Neuronal stem cell (in vitro differentiated cells): ENCODE measurements around the gene MEIS2.
"Not testable (repeated sequence)": the region's sequence is repeated elsewhere in the genome, so short reads cannot be mapped to it uniquely, and the experiment has no call there.

ENCODE experiments used
- DNase-seq: peaks from one replicate; pipeline ENCODE4 v3.0.0-alpha.2; 2013; ENCODE audit warnings: low spot score
- H2AFZ ChIP-seq: one replicate; pipeline ENCODE4 v1.6.1; 2013; ENCODE audit warnings: mild to moderate bottlenecking, low read length, inconsistent platforms
- H2AK5ac ChIP-seq: 2 replicates; pipeline ENCODE4 v1.6.1; 2013; ENCODE audit warnings: low read depth, mild to moderate bottlenecking, inconsistent platforms, low read length, moderate library complexity, mixed read lengths
- H2BK120ac ChIP-seq: 2 replicates; pipeline ENCODE4 v1.6.1; 2013; ENCODE audit warnings: low read depth, mild to moderate bottlenecking, inconsistent platforms, low read length, moderate library complexity, mixed read lengths
- H2BK12ac ChIP-seq: one replicate; pipeline ENCODE4 v1.6.1; 2013; ENCODE audit warnings: low read length, inconsistent platforms
- H2BK15ac ChIP-seq: 2 replicates; pipeline ENCODE4 v1.6.1; 2013; ENCODE audit warnings: mild to moderate bottlenecking, low read length, inconsistent platforms, mixed read lengths
- H2BK5ac ChIP-seq: one replicate; pipeline ENCODE4 v1.6.1; 2013; ENCODE audit warnings: inconsistent platforms, mild to moderate bottlenecking, low read length, moderate library complexity
- H3K14ac ChIP-seq: one replicate; pipeline ENCODE4 v1.6.1; 2013; ENCODE audit warnings: low read length, inconsistent platforms
- H3K18ac ChIP-seq: 2 replicates; pipeline ENCODE4 v1.6.1; 2013; ENCODE audit warnings: low read length, inconsistent platforms
- H3K23ac ChIP-seq: 2 replicates; pipeline ENCODE4 v1.6.1; 2013; ENCODE audit warnings: low read depth, mild to moderate bottlenecking, mixed read lengths, low read length, inconsistent platforms; ENCODE audit not compliant: poor library complexity
- H3K27ac ChIP-seq: replicated peaks from 3 replicates; pipeline ENCODE4 v1.5.1; 2013; ENCODE audit warnings: low read length, inconsistent platforms
- H3K27me3 ChIP-seq, 3 experiments: 2 replicates each; pipeline ENCODE4 v1.6.1; 2013; ENCODE audit warnings: low read length in 3 of 3, mild to moderate bottlenecking in 2 of 3, inconsistent platforms in 1 of 3, low read depth in 1 of 3, mixed read lengths in 1 of 3, moderate library complexity in 1 of 3; ENCODE audit not compliant: control insufficient read depth in 3 of 3, insufficient read depth in 3 of 3
- H3K36me3 ChIP-seq, 2 donors: replicated peaks in 1 of 2; 2 replicates each; pipeline ENCODE4 v1.6.1; 2013; ENCODE audit warnings: low read length in 2 of 2; ENCODE audit not compliant: control insufficient read depth in 2 of 2, insufficient read depth in 2 of 2
- H3K4ac ChIP-seq: 2 replicates; pipeline ENCODE4 v1.6.1; 2013; ENCODE audit warnings: inconsistent platforms, mild to moderate bottlenecking, low read length, moderate library complexity
- H3K4me1 ChIP-seq, 2 donors: 1 replicate in 1 of 2; 2 replicates in 1 of 2; pipeline ENCODE4 v1.6.1; 2013; ENCODE audit warnings: low read length in 2 of 2, low read depth in 1 of 2; ENCODE audit not compliant: control insufficient read depth in 2 of 2, insufficient read depth in 1 of 2
- H3K4me2 ChIP-seq: one replicate; pipeline ENCODE4 v1.6.1; 2013; ENCODE audit warnings: mild to moderate bottlenecking, low read length, inconsistent platforms; ENCODE audit not compliant: insufficient read depth, poor library complexity, severe bottlenecking
- H3K4me3 ChIP-seq, 2 donors: 2 replicates each; pipeline ENCODE4 v1.5.1; 2013; ENCODE audit warnings: low read length in 2 of 2, mild to moderate bottlenecking in 2 of 2, inconsistent platforms in 1 of 2, moderate library complexity in 1 of 2
- H3K79me1 ChIP-seq: one replicate; pipeline ENCODE4 v1.6.1; 2013; ENCODE audit warnings: low read depth, mild to moderate bottlenecking, inconsistent platforms, low read length, moderate library complexity
- H3K9ac ChIP-seq: one replicate; pipeline ENCODE4 v1.6.1; 2013; ENCODE audit warnings: mild to moderate bottlenecking, low read depth, low read length, inconsistent platforms; ENCODE audit not compliant: poor library complexity
- H3K9me3 ChIP-seq, 2 donors: replicated peaks in 1 of 2; 2 replicates each; pipeline versions ENCODE3 to v1.6.1; 2013; ENCODE audit warnings: low read length in 2 of 2, mild to moderate bottlenecking in 2 of 2, inconsistent platforms in 1 of 2, low read depth in 1 of 2, mixed read lengths in 1 of 2, moderate library complexity in 1 of 2; ENCODE audit not compliant: control insufficient read depth in 2 of 2, insufficient read depth in 1 of 2
- H4K8ac ChIP-seq: one replicate; pipeline ENCODE4 v1.6.1; 2013; ENCODE audit warnings: low read depth, mild to moderate bottlenecking, inconsistent platforms, low read length, moderate library complexity
- H4K91ac ChIP-seq: one replicate; pipeline ENCODE4 v1.6.1; 2013; ENCODE audit warnings: low read length, low read depth, mild to moderate bottlenecking, inconsistent platforms; ENCODE audit not compliant: poor library complexity
- WGBS, 2 donors: extraction: QIAGEN DNeasy Blood & Tissue Kit; methylation state at CpG; one replicate each; pipeline ENCODE4 v1.1.7; 2013; ENCODE audit warnings: missing lambda C conversion rate in 2 of 2, mixed read lengths in 1 of 2; ENCODE audit not compliant: insufficient read length in 2 of 2, insufficient replicate concordance in 1 of 2; ENCODE audit errors: extremely low coverage in 2 of 2; 5-methylcytosine and 5-hydroxymethylcytosine counted together

MEIS2 gene

DNA sequence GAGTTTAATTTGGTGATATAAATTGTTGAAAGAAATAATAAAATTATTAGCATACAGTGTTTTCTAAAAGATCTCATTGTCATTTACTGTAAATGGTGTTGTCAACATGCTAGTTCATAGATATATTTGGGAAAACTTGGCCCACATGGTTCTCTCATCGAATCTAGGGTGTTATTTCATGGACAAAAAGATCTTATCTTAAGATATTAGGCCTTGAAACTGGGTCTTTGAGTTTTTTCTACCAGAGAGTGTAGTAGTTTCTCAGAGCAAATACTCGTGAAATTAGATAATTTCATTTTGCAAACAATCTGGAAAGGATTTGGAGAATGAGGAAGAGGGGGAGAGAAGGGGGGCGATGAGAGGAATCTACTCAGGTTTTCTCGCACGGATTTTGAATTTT is 107.9 kb downstream of the MEIS2 start:
- no CpG with 5 or more reads among the region's 5 CpGs for WGBS, 2 donors
- Histone ChIP-seq H3K4me1 (peaks cover 0 to 1% of the 10 kb centered on the region in 2 donors), H2AK5ac (no peak overlapping the region), H2BK15ac (no peak overlapping the region), H3K9ac (no peak overlapping the region), H3K18ac (no peak overlapping the region), H3K27ac (no peak overlapping the region), H4K8ac (no peak overlapping the region), H3K14ac (no peak overlapping the region), H2BK12ac (no peak overlapping the region), H4K91ac (no peak overlapping the region), H3K27me3 (no peaks in the 10 kb centered on the region), H2AFZ (no peak overlapping the region), H2BK5ac (no peak overlapping the region), H3K36me3 (no peaks in the 10 kb centered on the region), H3K4ac (no peak overlapping the region), H3K9me3 (no peaks in the 10 kb centered on the region), H3K79me1 (no peaks in the 10 kb centered on the region), H3K4me2 (no peak overlapping the region), H2BK120ac (no peak overlapping the region), H3K23ac (no peak overlapping the region), H3K4me3 (no peak overlapping the region)
- no peak for DNase-seq

GRCh38 chr15:36988947-36989346 is 111.4 kb downstream of the MEIS2 start:
- Histone ChIP-seq H3K79me1 (no peaks in the 10 kb centered on the region), H3K9me3 (peaks cover 3 to 10% of the 10 kb centered on the region in 2 donors), H3K4me3 (no peak overlapping the region), H3K36me3 (peaks cover 0 to 3% of the 10 kb centered on the region in 2 donors), H3K23ac (no peak overlapping the region), H3K4me2 (no peak overlapping the region), H2BK15ac (no peak overlapping the region), H2AFZ (no peak overlapping the region), H2BK5ac (no peak overlapping the region), H3K27me3 (no peaks in the 10 kb centered on the region), H3K4ac (no peak overlapping the region), H4K8ac (no peak overlapping the region), H4K91ac (no peak overlapping the region), H3K27ac (no peak overlapping the region), H3K14ac (no peak overlapping the region), H2AK5ac (no peak overlapping the region), H3K9ac (no peak overlapping the region), H3K18ac (no peak overlapping the region), H3K4me1 (no peaks in the 10 kb centered on the region), H2BK120ac (no peak overlapping the region), H2BK12ac (no peak overlapping the region)
- DNase-seq: no peak

GRCh38 chr15:36982430-36982829 is 117.9 kb downstream of the MEIS2 start:
- H3K14ac ChIP-seq: no peak overlapping the region
- H3K18ac ChIP-seq: no peak overlapping the region
- no peak overlapping the region for H4K8ac ChIP-seq
- H3K23ac ChIP-seq: no peak overlapping the region
- no peak overlapping the region for H3K4me2 ChIP-seq
- H2AFZ ChIP-seq: no peak overlapping the region
- no peaks in the 10 kb centered on the region for H3K79me1 ChIP-seq
- no peak overlapping the region for H3K4ac ChIP-seq
- no peak for DNase-seq
- H3K9me3 ChIP-seq: peaks cover 3 to 21% of the 10 kb centered on the region in 2 donors
- no peak overlapping the region for H2BK15ac ChIP-seq
- H3K4me1 ChIP-seq: peaks cover 0 to 5% of the 10 kb centered on the region in 2 donors
- no peak overlapping the region for H2AK5ac ChIP-seq
- H3K4me3 ChIP-seq: no peak overlapping the region
- no peak overlapping the region for H4K91ac ChIP-seq
- H3K27ac ChIP-seq: no peak overlapping the region
- H3K9ac ChIP-seq: no peak overlapping the region
- H3K27me3 ChIP-seq: no peaks in the 10 kb centered on the region
- no peak overlapping the region for H2BK12ac ChIP-seq
- no peak overlapping the region for H2BK5ac ChIP-seq
- H2BK120ac ChIP-seq: no peak overlapping the region
- H3K36me3 ChIP-seq: peaks cover 0 to 3% of the 10 kb centered on the region in 2 donors

- H3K9me3 ChIP-seq: peaks cover 0 to 21% of the 10 kb centered on the region in 2 donors
- H3K23ac ChIP-seq, H3K14ac ChIP-seq, H3K27ac ChIP-seq, H3K18ac ChIP-seq, DNase-seq, H2BK5ac ChIP-seq, H3K79me1 ChIP-seq, H4K8ac ChIP-seq, H2AFZ ChIP-seq, H3K4me3 ChIP-seq, H2BK120ac ChIP-seq, H3K36me3 ChIP-seq, H2BK15ac ChIP-seq, H3K4me1 ChIP-seq, H3K4me2 ChIP-seq, H3K9ac ChIP-seq, H3K27me3 ChIP-seq, H3K4ac ChIP-seq, H4K91ac ChIP-seq, H2BK12ac ChIP-seq, H2AK5ac ChIP-seq: not testable (repeated sequence)
- no CpG with 5 or more reads among the region's 2 CpGs for WGBS, 2 donors
Measured at GRCh38 chr15:36980281-36980680, 120.1 kb downstream of the MEIS2 start.
